Measurements from ENCODE around the gene GCN1.

GCN1 gene

GRCh38 chr12:120103371-120103770 lies 91.1 kb downstream of the GCN1 start:
- Histone ChIP-seq H3K4me2 (ENCODE audit: low read length) (no peak overlapping the region), H3K79me2 (peaks cover 16% of the 10 kb centered on the region), H3K27ac (no peak overlapping the region), H3K27me3 (ENCODE audit: control insufficient read depth, insufficient read depth, low read length) (no peaks in the 10 kb centered on the region), H3K36me3 (ENCODE audit: control insufficient read depth, insufficient read depth, low read length) (no peaks in the 10 kb centered on the region), H3K9me3 (ENCODE audit: control insufficient read depth, low read length) (no peaks in the 10 kb centered on the region), H3K4me3 (ENCODE audit: low read depth, low read length) (no peak overlapping the region), H3K4me1 (no peaks in the 10 kb centered on the region), H3K9ac (no peak overlapping the region), H2AFZ (no peak overlapping the region)
- TF ChIP-seq, protein P1, sequence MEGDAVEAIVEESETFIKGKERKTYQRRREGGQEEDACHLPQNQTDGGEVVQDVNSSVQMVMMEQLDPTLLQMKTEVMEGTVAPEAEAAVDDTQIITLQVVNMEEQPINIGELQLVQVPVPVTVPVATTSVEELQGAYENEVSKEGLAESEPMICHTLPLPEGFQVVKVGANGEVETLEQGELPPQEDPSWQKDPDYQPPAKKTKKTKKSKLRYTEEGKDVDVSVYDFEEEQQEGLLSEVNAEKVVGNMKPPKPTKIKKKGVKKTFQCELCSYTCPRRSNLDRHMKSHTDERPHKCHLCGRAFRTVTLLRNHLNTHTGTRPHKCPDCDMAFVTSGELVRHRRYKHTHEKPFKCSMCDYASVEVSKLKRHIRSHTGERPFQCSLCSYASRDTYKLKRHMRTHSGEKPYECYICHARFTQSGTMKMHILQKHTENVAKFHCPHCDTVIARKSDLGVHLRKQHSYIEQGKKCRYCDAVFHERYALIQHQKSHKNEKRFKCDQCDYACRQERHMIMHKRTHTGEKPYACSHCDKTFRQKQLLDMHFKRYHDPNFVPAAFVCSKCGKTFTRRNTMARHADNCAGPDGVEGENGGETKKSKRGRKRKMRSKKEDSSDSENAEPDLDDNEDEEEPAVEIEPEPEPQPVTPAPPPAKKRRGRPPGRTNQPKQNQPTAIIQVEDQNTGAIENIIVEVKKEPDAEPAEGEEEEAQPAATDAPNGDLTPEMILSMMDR (IDR thresholded peaks at IDR 0.05), result no peak

DNA sequence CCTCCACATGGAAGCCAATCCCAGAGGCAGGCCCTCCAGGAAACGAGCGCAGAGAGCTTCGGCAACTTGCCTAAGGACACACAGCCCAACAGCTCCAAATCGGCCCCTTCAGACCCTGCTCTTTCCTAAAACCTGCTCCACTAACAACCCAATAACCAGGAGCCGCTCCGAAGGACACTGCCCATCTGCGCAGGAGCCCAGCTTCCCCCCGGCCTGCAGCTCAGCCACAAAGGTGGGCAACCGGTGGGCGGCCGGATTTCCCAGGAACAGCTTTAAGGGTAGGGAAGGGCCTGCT lies 91.5 kb downstream of the GCN1 start:
- no peak overlapping the region for H3K27ac ChIP-seq
- H3K79me2 ChIP-seq, result peaks cover 16% of the 10 kb centered on the region
- TF ChIP-seq, protein P1 (IDR thresholded peaks at IDR 0.05), result no peak
- no peak overlapping the region for H3K9ac ChIP-seq
- no peak overlapping the region for H3K4me3 ChIP-seq (ENCODE audit: low read depth, low read length)
- H3K9me3 ChIP-seq (ENCODE audit: control insufficient read depth, low read length), result no peaks in the 10 kb centered on the region
- no peak overlapping the region for H3K4me2 ChIP-seq (ENCODE audit: low read length)
- H2AFZ ChIP-seq, result no peak overlapping the region
- H3K27me3 ChIP-seq (ENCODE audit: control insufficient read depth, insufficient read depth, low read length), result no peaks in the 10 kb centered on the region
- no peaks in the 10 kb centered on the region for H3K36me3 ChIP-seq (ENCODE audit: control insufficient read depth, insufficient read depth, low read length)
- no peaks in the 10 kb centered on the region for H3K4me1 ChIP-seq

GRCh38 chr12:120102189-120103043 lies 92.1 kb downstream of the GCN1 start:
- Histone ChIP-seq H3K4me3 (ENCODE audit: low read depth, low read length) (no peak overlapping the region), H2AFZ (no peak overlapping the region), H3K27ac (no peak overlapping the region), H3K4me1 (no peaks in the 10 kb centered on the region), H3K36me3 (ENCODE audit: control insufficient read depth, insufficient read depth, low read length) (no peaks in the 10 kb centered on the region), H3K79me2 (peaks cover 16% of the 10 kb centered on the region), H3K27me3 (ENCODE audit: control insufficient read depth, insufficient read depth, low read length) (no peaks in the 10 kb centered on the region), H3K9me3 (ENCODE audit: control insufficient read depth, low read length) (no peaks in the 10 kb centered on the region), H3K9ac (no peak overlapping the region), H3K4me2 (ENCODE audit: low read length) (no peak overlapping the region)
- TF ChIP-seq, protein P1 (IDR thresholded peaks at IDR 0.05), result no peak

DNA sequence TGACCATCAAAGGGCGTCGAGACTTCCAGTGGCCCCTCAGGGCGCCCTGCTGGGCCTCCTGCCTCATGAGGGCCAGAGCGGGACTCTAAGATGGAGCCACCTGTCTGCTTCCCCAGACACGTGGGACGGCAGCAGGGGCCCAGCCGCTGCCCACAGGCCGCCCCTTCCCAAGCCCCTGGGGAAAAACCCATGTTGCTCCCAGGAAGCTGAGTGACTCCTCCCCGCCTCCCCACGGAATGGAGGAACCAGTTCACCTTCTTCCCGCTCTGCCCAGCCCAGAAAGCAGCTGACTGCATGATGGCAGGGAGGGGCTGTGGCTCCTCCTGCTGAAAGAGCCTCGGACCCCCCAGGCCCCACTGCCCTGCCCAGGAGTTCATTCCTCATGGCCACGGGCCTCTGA lies 92.9 kb downstream of the GCN1 start:
- Histone ChIP-seq H3K4me1 (no peaks in the 10 kb centered on the region), H2AFZ (no peak overlapping the region), H3K4me2 (ENCODE audit: low read length) (no peak overlapping the region), H3K27ac (no peak overlapping the region), H3K36me3 (ENCODE audit: control insufficient read depth, insufficient read depth, low read length) (no peaks in the 10 kb centered on the region), H3K9ac (no peak overlapping the region), H3K27me3 (ENCODE audit: control insufficient read depth, insufficient read depth, low read length) (no peaks in the 10 kb centered on the region), H3K79me2 (peaks cover 16% of the 10 kb centered on the region), H3K4me3 (ENCODE audit: low read depth, low read length) (no peak overlapping the region), H3K9me3 (ENCODE audit: control insufficient read depth, low read length) (no peaks in the 10 kb centered on the region)
- TF ChIP-seq, protein P1 (IDR thresholded peaks at IDR 0.05), result no peak

DNA sequence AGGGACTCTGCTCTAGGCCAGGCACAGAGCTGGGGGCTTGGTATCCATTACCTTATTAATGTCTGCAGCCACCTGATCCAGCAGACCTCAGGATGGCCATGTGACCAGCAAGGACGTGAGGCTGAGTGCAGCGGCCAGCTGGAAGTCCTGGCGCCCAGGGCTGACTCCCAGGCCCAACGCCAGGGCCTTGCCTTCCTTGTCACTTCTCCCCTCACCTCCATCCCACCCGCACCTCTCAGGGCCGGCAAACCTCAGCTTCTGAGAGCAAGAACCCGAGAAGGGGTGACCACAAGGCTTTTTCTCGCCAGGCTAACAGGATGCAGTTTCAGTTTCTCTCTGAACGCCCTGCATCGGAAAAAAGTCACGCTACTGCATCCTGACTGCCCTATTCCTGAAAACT lies 93.3 kb downstream of the GCN1 start:
- no peaks in the 10 kb centered on the region for H3K4me1 ChIP-seq
- H3K4me3 ChIP-seq (ENCODE audit: low read depth, low read length), result no peak overlapping the region
- no peak overlapping the region for H2AFZ ChIP-seq
- H3K4me2 ChIP-seq (ENCODE audit: low read length), result no peak overlapping the region
- no peak overlapping the region for H3K27ac ChIP-seq
- peaks cover 16% of the 10 kb centered on the region for H3K79me2 ChIP-seq
- H3K9me3 ChIP-seq (ENCODE audit: control insufficient read depth, low read length), result no peaks in the 10 kb centered on the region
- no peaks in the 10 kb centered on the region for H3K36me3 ChIP-seq (ENCODE audit: control insufficient read depth, insufficient read depth, low read length)
- TF ChIP-seq, protein P1 (IDR thresholded peaks at IDR 0.05), result no peak
- no peak overlapping the region for H3K9ac ChIP-seq
- H3K27me3 ChIP-seq (ENCODE audit: control insufficient read depth, insufficient read depth, low read length), result no peaks in the 10 kb centered on the region

Measured in parathyroid adenoma (tissue), 2 donors.